Measurements from ENCODE around the gene RSBN1.
"Not testable (repeated sequence)": the region's sequence is repeated elsewhere in the genome, so short reads cannot be mapped to it uniquely, and the experiment has no call there.

RSBN1 gene

DNA sequence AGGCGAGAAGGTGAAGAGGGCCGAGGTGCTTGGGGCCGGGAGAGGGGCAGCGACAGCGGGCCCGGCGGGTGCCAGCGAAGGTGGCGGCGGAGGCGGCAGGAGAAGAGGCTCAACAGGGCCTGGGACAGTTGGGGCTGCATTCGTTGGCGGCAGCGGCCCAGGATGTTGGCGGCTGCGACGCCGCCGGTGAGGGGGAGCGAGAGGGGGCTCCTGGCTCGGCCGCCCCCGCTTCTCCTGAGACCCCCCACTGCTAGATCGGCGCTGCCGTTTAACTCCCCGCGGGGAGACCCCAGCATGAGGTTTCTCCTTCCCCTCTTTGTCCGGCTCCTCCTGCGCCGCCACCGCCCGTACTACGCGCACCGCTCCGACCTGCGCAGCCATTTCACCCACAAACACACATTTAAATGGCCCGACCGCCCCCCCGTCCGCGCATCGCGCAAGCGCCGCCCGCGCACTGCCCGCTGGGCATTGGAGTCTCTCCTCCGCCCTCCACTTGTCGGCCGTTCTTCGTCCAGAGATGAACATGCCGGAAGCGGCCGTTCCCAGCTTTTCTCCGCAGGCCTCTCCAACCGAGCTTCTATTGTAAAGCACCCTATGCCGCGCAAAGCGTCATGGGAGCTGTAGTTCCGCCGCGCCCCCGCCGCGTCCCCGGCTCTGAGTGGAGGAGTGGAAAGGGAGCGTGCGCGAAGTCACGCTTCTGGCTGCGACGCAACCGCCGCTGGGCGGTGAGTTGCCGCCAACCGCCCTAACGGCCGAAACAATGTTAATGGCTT, at the start of gene RSBN1:
RSBN1 (minus strand) TSS at position 589 of the 773 bp plus-strand sequence; CDS start at position 525, 64 bp downstream.
- DNase-seq: peak; percentile 93

DNA sequence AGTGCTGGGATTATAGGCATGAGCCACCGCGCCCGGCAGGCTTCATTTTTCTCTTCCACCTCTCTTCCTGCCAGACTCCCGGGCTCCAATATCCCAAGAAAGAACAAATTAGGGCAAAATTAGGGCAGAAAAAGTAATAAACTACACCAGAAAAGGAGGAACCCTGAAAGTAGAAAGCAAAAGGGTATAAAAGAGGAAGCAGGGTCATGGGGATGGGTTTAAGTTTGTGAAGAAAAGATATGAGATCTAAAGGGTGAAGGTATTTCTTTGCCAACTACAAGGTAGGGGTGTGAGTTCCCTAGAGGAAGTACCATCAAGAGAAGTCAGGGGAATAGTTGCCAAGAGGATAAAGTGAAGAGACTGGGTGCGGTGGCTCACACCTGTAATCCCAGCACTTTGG, 49.4 kb upstream of the RSBN1 start:
- DNase-seq: no peak

DNA sequence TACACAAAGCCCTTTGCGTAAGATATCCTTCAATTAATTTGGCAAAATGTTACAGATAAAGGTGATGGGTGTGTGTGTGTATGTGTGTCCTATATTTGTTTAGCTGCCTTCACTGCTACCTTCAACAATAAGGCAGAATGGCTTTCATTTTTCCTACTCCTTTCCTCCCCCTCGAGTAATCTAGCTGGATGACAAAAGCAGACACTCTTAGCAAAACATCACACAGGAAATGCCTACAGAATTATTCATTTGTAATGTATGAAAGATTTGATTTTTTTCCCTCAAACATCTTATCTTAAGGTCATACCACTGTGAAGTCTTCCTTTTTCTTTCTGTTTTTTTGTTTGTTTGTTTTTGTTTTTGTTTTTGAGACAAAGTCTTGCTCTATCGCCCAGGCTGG, 48.6 kb upstream of the RSBN1 start:
- no peak for DNase-seq

DNA sequence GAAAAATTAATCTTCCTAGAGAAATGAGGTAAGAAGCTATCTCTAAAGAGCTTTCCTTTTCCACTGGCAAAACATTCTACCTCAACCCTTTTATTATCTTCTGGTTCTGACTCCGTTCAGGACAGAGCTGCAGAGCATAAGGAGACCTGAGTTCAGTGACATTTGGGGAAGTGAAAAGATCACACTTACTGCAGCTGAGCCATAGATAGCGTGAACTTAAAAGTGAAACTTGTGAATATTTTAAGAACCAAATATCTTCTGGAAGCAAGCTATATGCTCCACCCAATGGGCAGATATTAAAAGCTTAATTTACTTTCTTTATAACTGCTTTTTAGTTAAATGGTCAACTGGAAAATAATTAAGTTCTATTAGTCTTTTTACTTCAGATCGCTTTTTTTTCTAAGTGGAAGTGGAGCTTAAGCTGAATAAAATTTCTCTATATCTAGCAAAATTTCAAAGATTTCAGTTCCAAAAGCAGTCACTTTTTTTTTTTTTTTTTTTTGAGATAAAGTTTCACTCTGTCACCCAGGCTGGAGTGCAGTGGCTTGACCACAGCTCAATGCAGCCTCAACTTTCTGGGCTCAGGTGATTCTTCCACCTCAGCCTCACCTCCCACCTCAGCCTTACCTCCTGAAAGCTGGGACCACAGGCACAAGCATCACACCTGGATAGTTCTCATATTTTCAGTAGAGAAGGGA, 47.4 kb upstream of the RSBN1 start:
- no peak for DNase-seq

DNA sequence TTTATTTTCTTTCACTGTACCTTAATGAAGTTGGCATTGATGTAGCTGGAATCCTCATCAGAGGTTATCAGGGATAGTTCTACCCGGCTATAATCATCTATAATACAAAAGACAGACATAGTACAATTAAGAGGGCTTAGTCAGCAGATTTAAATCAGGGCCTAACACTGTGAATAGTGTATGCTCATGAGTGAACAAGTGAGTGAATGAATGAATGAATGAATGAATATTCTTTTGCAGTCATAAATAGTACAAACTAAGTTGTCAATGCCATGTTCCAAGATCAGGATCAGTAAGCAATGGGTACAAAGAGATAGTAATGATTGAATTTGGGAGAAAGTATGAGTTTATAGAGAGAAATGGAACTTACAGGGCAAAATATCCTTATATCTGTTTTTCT, 46.7 kb upstream of the RSBN1 start:
- DNase-seq: no peak

DNA sequence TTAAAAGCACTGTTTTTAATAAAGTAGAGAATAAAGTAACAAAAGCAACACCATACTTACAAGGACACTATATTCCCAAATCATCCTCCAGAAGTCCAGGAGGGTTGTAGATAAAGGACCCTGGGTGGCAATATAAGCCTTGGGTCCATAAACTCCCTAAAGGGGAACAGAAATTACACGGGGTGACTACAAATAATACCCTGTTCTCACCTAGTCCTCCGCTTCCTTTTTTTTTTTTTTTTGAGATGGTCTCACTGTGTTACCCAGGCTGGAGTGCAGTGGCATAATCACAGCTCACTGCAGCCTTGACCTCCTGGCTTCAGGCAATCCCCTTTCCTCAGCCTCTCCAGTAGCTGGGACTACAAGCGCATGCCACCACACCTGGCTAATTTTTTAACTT, 46.1 kb upstream of the RSBN1 start:
- no peak for DNase-seq

DNA sequence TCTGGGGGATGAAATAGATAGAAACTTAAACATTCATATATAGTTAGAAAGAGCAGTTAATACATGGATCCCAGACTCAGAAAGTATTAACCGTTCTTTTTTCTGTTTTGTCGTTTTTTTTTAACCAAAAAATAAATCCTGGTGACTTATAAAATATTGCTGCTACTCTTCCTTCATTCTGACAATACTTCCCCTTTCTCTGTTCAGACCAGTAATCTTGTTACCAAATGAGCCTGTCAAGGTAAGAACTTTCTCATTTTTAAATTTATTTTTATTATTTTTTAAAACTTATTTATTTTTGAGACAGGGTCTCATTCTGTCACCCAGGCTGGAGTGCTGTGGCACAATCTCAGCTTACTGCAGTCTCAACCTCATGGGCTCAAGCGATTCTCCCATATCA, 45.5 kb upstream of the RSBN1 start:
- DNase-seq: no peak

DNA sequence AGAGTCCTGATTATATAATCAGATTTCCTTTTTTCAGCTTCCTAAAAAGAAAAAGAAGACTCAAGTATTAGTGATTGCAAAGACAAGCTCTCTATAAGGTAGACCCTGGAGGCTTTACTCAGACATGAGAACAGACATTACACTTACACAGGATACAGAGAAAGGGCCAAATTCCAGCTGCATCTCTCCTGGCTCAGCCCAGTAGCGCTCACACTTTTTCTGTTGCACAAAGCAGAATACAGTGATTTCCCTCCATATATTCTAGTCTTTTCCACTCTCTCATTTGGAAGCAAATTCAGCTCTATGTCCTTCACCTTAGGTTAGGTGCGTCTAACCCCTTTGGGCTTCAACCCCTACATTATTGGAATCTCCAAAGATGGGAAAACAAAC, 44.1 kb upstream of the RSBN1 start:
- no peak for DNase-seq

DNA sequence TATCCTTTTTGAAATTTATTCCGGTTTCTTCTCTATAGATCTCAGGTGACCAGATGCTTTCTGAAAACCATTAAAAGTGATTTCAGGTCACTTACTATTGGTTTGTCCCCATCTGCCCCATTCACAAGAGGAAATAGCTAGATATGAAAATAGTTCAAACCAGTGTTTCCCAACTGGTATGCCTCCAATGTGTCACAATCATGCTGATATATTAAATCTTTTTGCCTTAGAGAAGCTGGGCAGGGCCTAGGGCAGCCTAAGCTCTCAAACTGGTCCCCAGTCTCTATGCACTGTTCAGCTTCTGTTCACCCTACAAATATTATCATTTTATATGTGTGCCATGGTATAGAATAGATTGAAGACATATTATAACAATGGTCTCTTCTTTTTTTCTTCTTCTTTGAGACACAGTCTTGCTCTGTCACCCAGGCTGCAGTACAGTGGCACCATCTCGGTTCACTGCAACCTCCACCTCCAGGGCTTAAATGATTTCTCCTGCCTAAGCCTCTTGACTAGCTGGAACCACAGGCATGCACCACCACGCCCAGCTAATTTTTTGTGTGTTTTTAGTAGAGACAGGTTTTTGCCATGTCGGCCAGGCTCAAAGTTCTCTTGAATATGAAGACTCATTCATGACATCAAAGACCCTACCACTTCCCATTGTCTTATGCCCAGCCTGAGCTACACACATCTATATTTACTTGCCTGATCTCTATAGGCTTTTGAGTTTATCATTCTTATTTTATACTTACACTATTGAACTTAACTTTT, 43.5 kb upstream of the RSBN1 start:
- no peak for DNase-seq

DNA sequence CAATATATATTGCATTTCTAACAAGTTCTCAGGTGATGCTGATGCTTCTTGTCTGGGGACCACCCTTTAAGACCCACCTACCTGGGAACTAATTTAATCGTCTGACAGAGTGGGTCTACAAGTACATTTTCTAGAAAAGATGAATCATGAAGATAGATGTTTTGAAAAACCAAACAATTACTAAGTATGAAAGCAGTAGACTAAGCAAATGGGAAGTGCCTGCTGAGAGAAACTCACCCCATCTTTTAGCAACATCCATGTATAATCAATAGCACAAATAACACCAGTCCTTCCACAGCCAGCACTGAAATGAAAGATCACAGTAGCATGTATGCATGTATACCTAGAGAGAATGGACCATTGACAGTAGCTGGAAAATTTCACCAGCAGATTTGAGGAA, 42.0 kb upstream of the RSBN1 start:
- DNase-seq: no peak

DNA sequence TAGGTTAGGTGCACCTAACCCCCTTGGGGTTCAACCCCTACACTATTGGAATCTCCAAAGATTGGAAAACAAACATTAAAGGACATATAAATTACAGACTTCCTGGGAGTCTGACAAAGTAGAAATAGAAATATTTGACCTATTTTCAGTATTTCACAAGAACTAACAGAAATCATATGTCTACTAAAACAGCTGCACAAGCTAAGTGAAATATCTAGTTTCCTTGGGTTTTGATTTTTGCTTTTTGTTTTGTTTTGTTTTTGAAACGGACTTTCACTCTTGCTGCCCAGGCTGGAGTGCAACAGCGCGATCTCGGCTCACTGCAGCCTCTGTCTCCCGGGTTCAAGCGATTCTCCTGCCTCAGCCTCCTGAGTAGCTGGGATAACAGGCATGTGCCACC, 40.4 kb upstream of the RSBN1 start:
- DNase-seq: not testable (repeated sequence)

DNA sequence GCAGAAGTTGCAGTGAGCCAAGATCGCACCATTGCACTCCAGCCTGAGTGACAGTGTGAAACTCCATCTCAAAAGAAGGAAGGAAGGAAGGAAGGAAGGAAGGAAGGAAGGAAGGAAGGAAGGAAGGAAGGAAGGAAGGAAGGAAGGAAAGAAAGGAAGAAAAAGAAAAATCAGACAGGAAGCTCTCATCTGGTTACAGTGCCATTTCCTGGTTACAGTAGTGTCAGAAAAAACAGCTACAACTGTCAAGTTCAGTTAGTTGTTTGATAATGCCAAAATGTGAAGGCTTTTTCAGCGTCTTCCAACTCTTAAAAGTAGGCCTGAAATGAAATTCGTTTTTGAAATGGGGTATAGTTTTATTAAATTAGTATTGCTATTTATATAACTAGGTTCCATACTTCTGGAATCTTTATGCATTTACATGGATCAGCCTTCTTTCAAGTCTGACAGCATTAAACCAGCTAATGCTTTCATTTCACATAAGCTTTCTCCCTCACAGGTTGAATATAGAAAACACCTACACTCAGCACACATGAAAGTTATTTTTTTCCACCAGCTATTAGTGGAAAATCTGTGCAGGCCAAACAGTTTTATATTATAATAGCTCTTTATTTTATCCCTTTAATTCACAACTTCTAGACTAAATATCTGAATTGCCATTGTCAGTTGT, 38.0 kb upstream of the RSBN1 start:
- no peak for DNase-seq

DNA sequence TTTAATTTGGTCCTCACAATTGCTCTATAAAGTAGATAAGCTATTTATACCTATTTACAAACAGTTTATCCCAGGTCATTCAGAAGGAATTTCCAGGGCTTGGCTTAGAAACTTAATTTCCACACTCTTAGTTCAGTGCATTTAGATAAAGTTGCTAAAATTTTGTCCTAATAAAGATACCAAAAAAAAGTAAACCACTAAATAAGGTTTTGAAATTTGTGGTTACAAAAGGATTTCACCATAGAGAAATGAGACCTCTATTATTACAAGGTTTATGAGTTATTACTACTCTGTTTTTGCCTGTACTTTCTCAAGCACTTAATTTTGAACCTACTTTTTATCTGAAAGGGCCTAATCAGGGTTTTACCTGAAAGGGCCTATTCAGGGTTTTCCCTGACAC, 36.8 kb upstream of the RSBN1 start:
- no peak for DNase-seq

DNA sequence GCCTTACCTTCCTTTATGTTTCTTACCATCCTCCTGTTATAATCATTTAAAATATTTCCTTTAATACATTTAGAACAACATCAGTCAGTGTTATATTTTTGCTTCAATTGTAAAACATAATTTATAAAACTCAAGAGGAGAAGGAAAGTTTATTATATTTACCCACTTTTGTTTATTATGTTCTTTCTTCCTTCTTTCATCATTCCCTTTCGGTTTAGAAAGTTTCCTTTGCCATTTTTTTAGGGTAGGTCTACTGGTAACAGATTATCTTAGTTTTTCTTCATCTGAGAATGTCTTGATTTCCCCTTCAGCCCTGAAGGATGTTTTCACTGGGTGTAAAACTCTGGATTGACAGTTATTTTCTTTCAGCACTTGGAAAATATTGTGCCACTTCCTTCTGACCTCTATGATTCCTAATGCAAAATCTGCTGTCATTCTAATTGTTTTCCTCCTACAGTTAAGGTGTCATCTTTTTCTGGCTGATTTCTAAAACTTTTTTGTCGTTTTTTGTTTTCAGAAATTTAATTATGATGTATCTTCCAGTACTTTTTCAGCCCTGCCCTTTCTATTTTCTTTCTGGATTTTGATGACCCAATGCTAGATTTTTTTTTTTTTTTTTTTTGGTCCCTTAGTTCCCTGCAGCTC, 34.2 kb upstream of the RSBN1 start:
- DNase-seq: no peak

DNA sequence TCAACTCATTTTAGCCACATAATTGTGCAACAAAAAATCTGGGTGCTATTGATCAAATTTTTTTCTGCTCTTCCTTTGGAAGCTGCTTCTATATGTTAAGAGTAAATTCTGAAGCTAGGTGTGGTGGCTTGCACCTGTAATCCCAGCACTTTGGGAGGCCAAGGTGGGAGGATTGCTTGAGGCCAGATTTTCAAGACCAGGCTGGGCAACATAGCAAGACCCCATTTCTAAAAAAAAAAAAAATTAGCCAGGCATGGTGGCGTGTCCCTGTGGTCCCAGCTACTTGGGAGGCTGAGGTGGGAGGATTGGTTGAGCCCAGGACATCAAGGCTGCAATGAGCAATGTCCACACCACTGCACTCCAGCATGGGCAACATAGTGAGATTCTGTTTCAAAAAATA, 24.3 kb upstream of the RSBN1 start:
- DNase-seq: no peak

DNA sequence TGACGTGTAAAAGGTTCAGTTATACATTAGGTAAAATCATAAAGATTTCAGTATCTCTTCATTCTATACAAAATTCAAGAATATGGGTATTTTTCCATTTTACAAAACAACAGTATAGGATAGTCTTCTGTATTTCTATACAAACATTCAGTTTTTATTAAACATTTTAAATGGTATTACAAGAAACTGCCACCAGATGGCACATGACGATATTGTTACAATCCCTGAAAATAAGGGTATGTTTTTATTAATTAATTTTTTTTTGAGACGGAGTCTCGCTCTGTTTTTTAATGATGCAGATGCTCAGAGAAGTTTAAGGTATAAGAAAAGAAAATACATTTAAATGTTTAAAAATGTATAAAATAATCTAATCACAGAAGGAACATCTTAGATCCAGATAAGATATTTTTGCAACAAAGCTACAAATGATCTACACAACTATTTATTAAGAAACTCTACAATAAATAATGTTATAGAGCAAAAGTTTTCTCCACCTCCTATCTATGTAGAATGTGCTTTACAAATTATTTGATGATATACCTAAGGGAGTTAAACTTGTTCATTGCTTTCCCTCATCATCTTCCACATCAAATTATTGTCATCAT, 23.5 kb upstream of the RSBN1 start:
- peak; percentile 21 for DNase-seq

DNA sequence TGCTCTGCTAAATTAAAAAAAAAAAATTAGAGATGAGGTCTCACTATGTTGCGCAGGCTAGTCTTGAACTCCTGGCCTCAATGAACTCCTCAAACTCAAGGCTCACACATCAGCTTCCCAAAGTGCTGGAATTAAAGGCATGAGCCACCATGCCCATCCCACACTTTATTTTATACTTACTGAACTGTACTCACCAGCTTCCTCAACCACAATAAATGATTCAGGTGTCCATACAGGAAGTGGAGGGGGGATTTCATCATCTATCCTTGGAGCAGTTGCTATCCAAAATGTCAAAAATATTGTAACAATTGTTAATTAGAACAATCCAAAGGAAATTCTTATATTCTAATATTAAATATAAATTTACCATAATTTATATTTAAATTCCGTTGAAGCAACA, 22.4 kb upstream of the RSBN1 start:
- DNase-seq: no peak

DNA sequence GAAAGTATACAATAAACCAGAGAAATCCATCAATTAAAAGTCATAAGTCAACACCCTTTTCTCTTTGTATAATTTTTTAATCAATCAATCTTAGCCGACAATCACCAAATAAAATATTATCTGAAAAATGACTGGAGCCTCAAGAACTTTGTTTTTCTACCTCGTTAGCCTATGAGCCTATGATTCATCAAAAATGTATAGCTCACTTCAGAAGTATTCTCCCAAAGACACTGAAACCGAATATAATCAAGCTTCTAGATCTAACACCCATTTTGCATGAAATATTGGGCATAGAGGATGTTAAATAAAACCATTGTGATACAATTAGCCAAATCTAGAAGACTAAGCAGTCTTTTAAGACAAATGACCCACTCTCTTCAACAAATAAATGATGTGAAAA, 17.8 kb upstream of the RSBN1 start:
- DNase-seq: no peak

DNA sequence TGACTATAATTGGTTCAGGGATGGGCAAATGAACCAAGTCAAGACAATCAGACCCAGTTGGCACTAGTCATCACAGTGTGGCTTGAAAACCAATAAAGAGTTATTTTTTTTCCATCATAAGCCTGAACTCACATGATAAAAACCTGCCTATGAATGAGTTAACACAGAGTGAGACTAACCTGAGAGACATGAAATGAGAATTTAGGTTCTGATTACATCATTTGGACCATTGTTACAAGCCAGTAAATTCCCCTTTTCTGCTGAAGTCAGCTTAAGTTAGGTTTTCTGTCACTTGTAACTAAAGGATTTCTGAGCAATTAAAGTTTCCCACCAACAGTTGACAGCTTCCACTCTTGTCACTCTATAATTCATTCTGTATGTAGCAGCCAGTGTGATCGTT, 9.6 kb upstream of the RSBN1 start:
- DNase-seq: no peak

DNA sequence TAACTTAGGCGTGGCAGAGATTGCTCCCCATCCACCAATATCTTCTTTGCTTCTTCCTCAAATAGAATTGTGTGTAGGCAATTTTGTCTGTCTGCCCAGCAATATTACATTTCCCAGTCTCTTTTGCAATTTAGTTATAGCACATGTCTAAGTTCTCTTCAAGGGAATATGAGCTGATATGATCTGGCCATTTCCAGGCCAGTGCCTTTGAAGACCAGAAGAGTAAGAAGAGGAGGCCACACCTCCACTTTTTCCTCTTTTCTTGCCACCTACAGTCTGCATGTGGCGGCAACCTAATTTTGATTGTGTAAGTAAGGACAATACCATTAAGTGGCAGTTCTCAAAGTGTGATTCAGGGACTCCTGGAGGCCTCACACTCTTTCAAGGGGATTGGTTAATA, 6.3 kb upstream of the RSBN1 start:
- DNase-seq: no peak

DNA sequence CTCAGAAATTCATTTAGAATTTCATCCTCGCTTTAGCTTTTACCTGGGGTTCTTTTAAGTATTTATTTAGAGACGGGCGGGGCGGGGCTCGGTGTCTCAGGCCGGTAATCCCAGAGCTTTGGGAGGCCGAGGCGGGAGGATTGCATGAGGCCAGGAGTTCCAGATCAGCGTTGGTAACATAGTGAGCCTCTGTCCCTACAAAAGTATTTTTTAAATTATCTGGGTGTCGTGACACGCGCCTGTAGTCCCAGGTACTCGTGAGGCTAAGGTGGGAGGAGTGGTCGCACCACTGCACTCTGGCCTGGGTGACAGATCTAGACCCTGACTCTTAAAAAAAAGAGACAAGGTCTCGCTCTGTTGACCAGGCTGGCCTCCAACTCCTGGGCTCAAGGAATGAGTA, 942 bp upstream of the RSBN1 start:
- no peak for DNase-seq

DNA sequence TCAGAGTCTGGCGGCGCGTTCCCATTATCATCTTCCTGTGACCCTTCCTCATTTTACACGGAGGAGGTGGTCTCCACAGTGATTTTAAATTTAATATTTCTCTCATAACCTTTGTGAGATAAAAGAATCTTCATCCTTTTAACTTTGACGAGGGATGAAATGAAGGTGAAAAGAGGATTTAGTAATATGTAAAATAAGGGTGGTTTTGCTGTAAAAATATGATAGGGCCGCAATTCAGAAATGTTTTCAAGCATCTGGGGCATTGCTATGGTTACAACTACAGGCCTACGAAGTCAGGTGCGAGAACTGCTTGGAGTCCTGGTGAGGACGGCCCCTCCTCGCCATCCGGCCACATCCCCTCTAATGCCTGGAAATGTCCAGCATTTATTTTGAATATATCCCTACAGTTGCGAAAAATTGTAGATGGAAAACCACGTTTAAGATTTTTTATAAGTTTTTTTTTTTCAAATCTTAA, 422 bp upstream of the RSBN1 start:
- no peak for DNase-seq

Measured in NCI-H748 treated with DMSO at 0.1 percent for 48 hours (cell line).